ENCODE measurements around the gene SLC35B4.

The SLC35B4 gene

DNA sequence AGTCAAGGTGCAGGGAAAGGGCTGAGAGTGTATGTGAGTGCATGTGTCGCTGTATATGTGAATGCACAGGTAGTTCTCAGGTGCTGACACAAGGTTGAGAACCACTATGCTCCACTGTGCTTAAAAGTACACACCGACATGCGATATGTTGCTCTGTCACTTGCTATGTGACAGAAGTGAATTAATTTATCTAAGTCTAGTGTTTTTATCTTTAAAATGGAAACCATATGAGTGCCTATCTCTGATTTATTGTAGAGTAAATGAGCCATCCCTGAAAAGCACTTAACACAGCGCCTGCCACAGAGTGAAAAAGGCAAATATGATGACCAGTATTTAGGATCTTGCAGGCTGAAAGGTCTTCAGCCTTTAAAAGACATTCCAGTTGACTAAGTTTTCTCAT is 4.9 kb downstream of the SLC35B4 start:
- Histone ChIP-seq H3F3A (ENCODE audit: insufficient read depth) (no peaks in the 10 kb centered on the region), H3K79me2 (ENCODE audit: insufficient read depth, low read length) (peaks cover 29% of the 10 kb centered on the region; the same call in 1 of the 2 replicates), H2AFZ (ENCODE audit: low read depth, low read length, severe bottlenecking) (no peak overlapping the region), H3K27me3 (ENCODE audit: low read length) (no peaks in the 10 kb centered on the region), H3K4me3 (ENCODE audit: insufficient read depth, low read length, poor library complexity, severe bottlenecking) (no peak overlapping the region), H3K36me3 (ENCODE audit: low read length) (no peaks in the 10 kb centered on the region), H3K9me3 (ENCODE audit: insufficient read depth, low read length) (no peaks in the 10 kb centered on the region), H3K9ac (ENCODE audit: low read length) (no peak overlapping the region), H4K20me1 (ENCODE audit: low read depth, low read length) (no peaks in the 10 kb centered on the region), H3K9me2 (replicated peaks; ENCODE audit: insufficient read depth, low read length) (no peaks in the 10 kb centered on the region), H3K27ac (ENCODE audit: low read depth, low read length) (no peak overlapping the region), H3K4me2 (ENCODE audit: low read depth, low read length, poor library complexity, severe bottlenecking) (no peak overlapping the region)
- no peak for TF ChIP-seq EZH2phosphoT487 (conservative IDR thresholded peaks at IDR 0.05; ENCODE audit: low read length)
- TF ChIP-seq CTCF (IDR thresholded peaks at IDR 0.05; ENCODE audit: insufficient read depth, low read length, poor library complexity, severe bottlenecking), result no peak

GRCh38 chr7:134308548-134308947 is 8.2 kb downstream of the SLC35B4 start:
- H3K36me3 ChIP-seq (ENCODE audit: low read length), result peaks cover 6% of the 10 kb centered on the region; the same call in 1 of the 2 replicates
- H3K27ac ChIP-seq (ENCODE audit: low read depth, low read length), result no peak overlapping the region
- H3K9me3 ChIP-seq (ENCODE audit: insufficient read depth, low read length), result no peaks in the 10 kb centered on the region
- H3K79me2 ChIP-seq (ENCODE audit: insufficient read depth, low read length), result peaks cover 11% of the 10 kb centered on the region; the same call in 1 of the 2 replicates
- H3K9me2 ChIP-seq (replicated peaks; ENCODE audit: insufficient read depth, low read length), result no peaks in the 10 kb centered on the region
- H3K27me3 ChIP-seq (ENCODE audit: low read length), result no peaks in the 10 kb centered on the region
- no peaks in the 10 kb centered on the region for H4K20me1 ChIP-seq (ENCODE audit: low read depth, low read length)
- no peak overlapping the region for H2AFZ ChIP-seq (ENCODE audit: low read depth, low read length, severe bottlenecking)
- TF ChIP-seq CTCF (IDR thresholded peaks at IDR 0.05; ENCODE audit: insufficient read depth, low read length, poor library complexity, severe bottlenecking), result no peak
- TF ChIP-seq EZH2phosphoT487 (conservative IDR thresholded peaks at IDR 0.05; ENCODE audit: low read length), result no peak
- H3K4me3 ChIP-seq (ENCODE audit: insufficient read depth, low read length, poor library complexity, severe bottlenecking), result no peak overlapping the region
- no peaks in the 10 kb centered on the region for H3F3A ChIP-seq (ENCODE audit: insufficient read depth)
- H3K9ac ChIP-seq (ENCODE audit: low read length), result no peak overlapping the region
- no peak overlapping the region for H3K4me2 ChIP-seq (ENCODE audit: low read depth, low read length, poor library complexity, severe bottlenecking)

- Histone ChIP-seq H3K4me2 (ENCODE audit: low read depth, low read length, poor library complexity, severe bottlenecking) (no peak overlapping the region), H4K20me1 (ENCODE audit: low read depth, low read length) (no peaks in the 10 kb centered on the region), H3K27ac (ENCODE audit: low read depth, low read length) (no peak overlapping the region), H3K4me3 (ENCODE audit: insufficient read depth, low read length, poor library complexity, severe bottlenecking) (no peak overlapping the region), H3K79me2 (ENCODE audit: insufficient read depth, low read length) (peaks cover 4% of the 10 kb centered on the region; the same call in 1 of the 2 replicates), H2AFZ (ENCODE audit: low read depth, low read length, severe bottlenecking) (no peak overlapping the region), H3K9me3 (ENCODE audit: insufficient read depth, low read length) (no peaks in the 10 kb centered on the region), H3K9me2 (replicated peaks; ENCODE audit: insufficient read depth, low read length) (no peaks in the 10 kb centered on the region), H3K9ac (ENCODE audit: low read length) (no peak overlapping the region), H3F3A (ENCODE audit: insufficient read depth) (no peaks in the 10 kb centered on the region), H3K27me3 (ENCODE audit: low read length) (no peaks in the 10 kb centered on the region), H3K36me3 (ENCODE audit: low read length) (peaks cover 6% of the 10 kb centered on the region; the same call in 1 of the 2 replicates)
- TF ChIP-seq EZH2phosphoT487 (conservative IDR thresholded peaks at IDR 0.05; ENCODE audit: low read length) (no peak), CTCF (IDR thresholded peaks at IDR 0.05; ENCODE audit: insufficient read depth, low read length, poor library complexity, severe bottlenecking) (no peak)
These were observed 9.4 kb downstream of the SLC35B4 start for GRCh38 chr7:134307320-134307719.
